Epithelial cell of prostate (primary cell): ENCODE measurements around the gene KDM2B.
"Not testable (repeated sequence)": the region's sequence is repeated elsewhere in the genome, so short reads cannot be mapped to it uniquely, and the experiment has no call there.

Experiments used
- DNase-seq: peaks from one replicate; pipeline ENCODE4 v3.0.0-alpha.2; 2011; ENCODE audit warnings: low read depth, low spot score
- H3K27ac ChIP-seq: fragments of 450-650 bp; 2 replicates; pipeline ENCODE4 v1.5.1; 2017; ENCODE audit warnings: mild to moderate bottlenecking

KDM2B gene

DNA sequence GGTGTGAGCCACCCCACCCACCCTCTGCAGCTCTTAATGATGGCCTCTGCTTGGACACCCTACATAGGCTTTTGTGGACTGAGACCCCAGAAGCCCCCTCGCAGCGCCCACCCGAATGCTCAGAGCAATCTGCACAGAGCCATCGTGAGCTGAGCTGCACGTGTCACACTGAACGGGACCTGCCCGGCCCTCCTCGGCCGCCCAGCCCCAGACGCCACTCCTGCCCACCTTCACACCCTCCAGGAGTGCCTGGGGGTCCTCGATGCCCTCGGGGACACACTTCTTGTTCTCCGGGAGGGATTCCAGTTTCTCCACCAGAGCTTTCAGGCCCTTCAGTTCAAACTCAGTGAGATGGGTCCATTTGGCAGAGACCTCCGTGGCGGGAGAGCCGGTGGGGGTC, 71.5 kb downstream of the KDM2B start:
- H3K27ac ChIP-seq = no peak overlapping the region
- no peak for DNase-seq

DNA sequence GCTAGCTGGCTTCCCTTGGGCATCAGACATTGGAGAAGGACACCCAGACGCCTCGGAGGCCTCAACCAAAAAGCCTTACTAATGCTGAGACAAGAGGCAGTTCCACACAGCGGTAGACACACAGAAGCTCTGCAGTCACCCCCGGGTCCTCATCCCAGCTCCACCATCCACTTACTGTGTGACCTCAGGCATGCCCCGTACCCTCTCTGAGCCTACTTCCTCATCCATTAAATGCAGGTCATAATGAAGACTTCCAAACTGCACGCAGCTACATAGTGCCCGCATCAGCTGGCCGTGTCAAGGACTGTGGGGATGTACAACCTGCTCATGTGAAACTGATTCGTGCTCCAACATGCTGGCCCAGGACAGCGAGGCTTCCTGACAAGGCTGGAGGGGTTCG, 72.3 kb downstream of the KDM2B start:
- no peak for DNase-seq

GRCh38 chr12:121507984-121508383, 72.8 kb downstream of the KDM2B start:
- no peak for DNase-seq
- no peak overlapping the region for H3K27ac ChIP-seq

More for the DNA sequence above, 72.3 kb downstream of the KDM2B start:
- H3K27ac ChIP-seq = no peak overlapping the region

DNA sequence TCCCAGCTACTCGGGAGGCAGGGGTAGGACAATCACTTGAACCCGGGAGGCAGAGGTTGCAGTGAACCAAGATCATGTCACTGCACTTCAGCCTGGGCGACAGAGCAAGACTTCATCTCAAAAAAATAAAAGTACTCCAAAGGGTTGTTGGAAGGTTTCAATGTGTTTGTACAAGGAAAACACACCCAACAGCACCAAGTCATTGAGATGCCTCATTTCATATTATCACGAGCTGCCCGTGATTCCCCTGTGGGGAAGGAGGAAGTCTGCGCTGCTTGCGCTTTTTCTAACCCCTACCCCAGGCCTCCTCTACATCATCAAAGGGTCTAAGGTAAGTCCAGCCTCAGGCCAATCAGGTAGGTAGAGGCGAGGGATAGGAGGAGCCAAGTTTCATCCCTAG, 73.6 kb downstream of the KDM2B start:
- H3K27ac ChIP-seq = no peak overlapping the region
- no peak for DNase-seq

GRCh38 chr12:121505513-121505912, 75.3 kb downstream of the KDM2B start:
- no peak for DNase-seq

GRCh38 chr12:121504505-121504904, 76.3 kb downstream of the KDM2B start:
- H3K27ac ChIP-seq = no peak overlapping the region
- no peak for DNase-seq

More at GRCh38 chr12:121505513-121505912, 75.3 kb downstream of the KDM2B start:
- no peak overlapping the region for H3K27ac ChIP-seq

DNA sequence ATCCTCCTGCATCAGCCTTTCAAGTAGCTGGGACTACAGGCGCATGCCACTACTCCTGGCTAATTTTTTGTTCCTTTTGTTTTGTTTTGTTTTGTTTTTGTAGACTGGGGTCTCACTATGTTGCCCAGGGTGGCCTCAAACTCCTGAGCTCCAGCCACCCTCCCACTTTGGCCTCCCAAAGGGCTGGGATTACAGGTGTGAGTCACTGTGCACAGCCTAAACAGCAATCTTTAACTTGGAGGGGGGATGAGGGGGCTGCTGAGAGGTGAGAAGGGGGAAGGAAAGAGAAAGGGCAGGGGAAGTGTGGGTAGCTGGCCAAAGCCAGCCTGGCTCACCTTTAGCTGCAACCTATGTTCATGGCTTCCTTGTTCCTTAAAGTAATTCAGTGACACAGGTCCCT, 77.4 kb downstream of the KDM2B start:
- DNase-seq = no peak
- H3K27ac ChIP-seq = no peak overlapping the region

- no peak for DNase-seq
- H3K27ac ChIP-seq = no peak overlapping the region
Measured at GRCh38 chr12:121501946-121502345, 78.9 kb downstream of the KDM2B start.

- no peak overlapping the region for H3K27ac ChIP-seq
- DNase-seq = no peak
Measured at GRCh38 chr12:121499929-121500793, 80.7 kb downstream of the KDM2B start.

DNA sequence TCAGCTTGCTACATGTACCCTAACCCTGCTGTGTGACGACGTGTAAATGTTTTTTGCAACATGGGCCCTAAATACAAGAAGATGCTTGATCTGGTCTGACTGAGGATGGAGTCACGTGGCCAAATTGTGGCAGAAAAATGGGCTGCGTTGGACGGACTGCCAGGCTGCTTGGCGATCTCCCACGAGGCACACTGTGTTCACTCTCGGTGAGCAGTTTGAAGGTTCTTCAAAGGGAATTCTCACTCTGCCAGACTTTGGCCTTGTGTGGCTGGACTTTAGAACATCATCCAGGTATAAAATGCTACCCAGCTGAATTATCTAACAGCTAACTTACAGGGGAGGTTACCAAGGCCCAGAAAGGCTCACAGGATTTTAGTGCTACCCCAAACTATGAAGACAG, 85.1 kb downstream of the KDM2B start:
- no peak for DNase-seq
- H3K27ac ChIP-seq = no peak overlapping the region

- DNase-seq = no peak
- H3K27ac ChIP-seq = no peak overlapping the region
Measured at GRCh38 chr12:121494093-121494787, 86.6 kb downstream of the KDM2B start.

DNA sequence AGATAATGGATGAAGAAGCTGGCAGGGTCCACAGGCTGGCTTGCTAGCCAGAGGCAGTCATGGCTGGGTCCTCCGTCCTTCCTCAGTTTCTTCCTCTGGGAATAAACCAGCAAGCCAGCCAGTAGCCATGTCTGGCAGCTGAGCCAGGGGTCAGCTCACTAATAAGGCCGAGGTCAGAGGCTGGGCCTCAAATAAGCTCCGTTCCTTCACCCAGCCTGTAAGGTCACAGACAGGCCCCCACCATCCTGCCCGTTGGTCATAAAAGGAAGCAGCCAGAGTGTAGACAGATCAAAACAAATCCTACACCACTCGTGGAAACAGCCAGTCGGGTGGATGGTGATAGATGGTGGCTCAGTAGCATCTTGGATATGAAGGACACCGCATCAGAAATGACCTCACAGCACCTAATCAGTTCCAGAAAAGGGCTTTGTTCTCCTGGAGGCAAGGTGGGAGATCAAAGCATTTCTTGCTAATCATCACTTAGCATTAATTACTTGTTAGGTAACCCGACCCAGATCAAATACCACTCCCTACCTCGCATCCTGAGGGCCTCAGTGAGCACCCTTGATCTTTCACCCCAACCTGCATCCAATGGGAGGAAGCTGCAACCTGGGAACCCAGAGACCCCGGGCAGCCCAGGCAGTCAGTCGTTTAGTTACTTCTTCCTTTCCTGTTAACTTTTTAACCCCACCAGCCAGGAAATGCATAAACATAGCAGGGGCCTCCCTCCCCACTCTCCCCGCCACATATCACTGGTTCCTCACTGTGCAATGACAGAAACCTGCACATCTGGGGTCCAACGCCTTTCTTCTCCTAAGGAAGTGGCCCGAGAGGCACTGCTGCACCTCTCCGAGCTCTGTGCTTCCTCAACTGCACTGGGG, 90.2 kb downstream of the KDM2B start:
- no peak for DNase-seq
- H3K27ac ChIP-seq = no peak overlapping the region

- H3K27ac ChIP-seq = no peak overlapping the region
- no peak for DNase-seq
Measured at GRCh38 chr12:121489874-121490273, 90.9 kb downstream of the KDM2B start.

GRCh38 chr12:121484967-121485366, 95.9 kb downstream of the KDM2B start:
- no peak for DNase-seq
- H3K27ac ChIP-seq = no peak overlapping the region

DNA sequence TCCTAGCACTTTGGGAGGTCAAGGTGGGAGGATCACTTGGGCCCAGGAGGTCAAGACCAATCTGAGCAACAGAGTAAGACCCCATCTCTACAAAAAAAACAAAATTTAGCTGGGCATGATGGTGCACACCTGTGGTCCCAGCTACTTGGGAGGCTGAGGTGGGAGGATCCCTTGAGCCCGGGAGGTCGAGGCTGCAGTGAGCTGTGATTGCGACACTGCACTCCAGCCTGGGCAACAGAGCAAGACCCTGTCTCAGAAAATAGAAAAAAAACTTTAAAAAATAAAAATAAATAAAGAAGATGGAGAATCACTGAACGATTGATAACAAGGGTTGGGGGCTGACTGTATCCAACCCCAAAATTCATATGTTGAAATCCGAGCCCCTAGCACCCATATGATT, 96.3 kb downstream of the KDM2B start:
- not testable (repeated sequence) for DNase-seq, H3K27ac ChIP-seq

DNA sequence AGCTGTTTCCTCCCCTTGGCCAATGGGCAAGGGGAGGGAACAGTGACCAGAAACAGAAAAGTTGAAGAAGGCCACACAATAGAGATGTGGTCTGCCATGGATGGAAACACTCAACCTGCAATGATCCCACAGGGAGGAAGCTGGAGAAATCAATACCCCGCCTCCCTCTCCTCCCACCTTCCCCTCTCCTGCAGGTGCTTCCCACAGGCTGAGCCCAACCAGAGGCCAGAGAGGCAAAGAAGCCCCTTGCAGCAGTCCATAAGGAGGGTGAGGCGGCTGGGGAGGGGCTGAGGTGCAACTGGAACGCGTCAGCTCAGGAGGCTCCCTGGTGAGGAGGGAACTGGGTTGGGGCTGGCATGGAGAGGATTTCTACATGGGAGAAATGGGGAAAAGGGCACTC, 96.9 kb downstream of the KDM2B start:
- no peak for DNase-seq
- no peak overlapping the region for H3K27ac ChIP-seq

- no peak for DNase-seq
- no peak overlapping the region for H3K27ac ChIP-seq
Measured at GRCh38 chr12:121476477-121476876, 104.3 kb downstream of the KDM2B start.

- H3K27ac ChIP-seq = no peak overlapping the region
- no peak for DNase-seq
Measured at GRCh38 chr12:121475279-121475678, 105.5 kb downstream of the KDM2B start.

- no peak overlapping the region for H3K27ac ChIP-seq
- no peak for DNase-seq
Measured at GRCh38 chr12:121472150-121472905, 108.5 kb downstream of the KDM2B start.

DNA sequence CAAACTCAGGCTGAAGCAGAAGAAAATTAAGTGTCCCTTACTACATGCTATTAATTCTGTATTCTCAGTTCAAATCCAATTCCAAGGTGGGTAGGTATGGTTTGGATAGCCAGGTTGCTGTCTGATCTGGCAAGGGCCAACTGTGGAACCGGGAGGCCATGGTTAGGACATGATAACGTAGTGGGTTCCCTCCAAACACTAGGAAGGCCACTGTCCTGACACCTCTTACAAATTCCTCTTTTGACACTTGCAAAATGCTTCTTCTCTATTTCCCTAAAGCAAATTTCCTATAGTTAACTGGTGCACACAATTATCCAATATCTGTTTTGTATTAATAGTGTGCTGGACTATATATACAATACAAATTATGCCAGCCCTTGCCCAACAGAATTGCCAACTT, 110.1 kb downstream of the KDM2B start:
- no peak for DNase-seq
- H3K27ac ChIP-seq = no peak overlapping the region
